Measurements from ENCODE around the gene TMCO4.

TMCO4 gene

DNA sequence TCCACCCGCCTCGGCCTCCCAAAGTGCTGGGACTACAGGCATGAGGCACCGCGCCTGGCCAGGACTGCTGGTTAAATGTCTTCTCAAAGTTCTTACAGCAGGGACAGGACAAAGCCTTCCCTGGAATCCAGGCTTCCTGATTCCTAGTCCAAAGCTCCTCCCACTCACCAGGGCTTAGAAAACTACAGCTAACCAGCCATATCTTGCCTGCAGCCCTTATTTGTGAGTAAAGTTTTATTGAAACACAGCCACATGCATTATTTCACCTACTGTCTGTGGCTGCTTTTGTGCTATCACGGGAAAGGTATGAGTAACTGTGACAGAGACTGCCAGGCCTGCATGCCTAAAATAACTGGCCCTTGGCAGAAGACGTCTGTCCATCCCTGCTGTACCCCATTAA is 24.4 kb downstream of the TMCO4 start:
- no peak for DNase-seq (ENCODE audit: low spot score)

DNA sequence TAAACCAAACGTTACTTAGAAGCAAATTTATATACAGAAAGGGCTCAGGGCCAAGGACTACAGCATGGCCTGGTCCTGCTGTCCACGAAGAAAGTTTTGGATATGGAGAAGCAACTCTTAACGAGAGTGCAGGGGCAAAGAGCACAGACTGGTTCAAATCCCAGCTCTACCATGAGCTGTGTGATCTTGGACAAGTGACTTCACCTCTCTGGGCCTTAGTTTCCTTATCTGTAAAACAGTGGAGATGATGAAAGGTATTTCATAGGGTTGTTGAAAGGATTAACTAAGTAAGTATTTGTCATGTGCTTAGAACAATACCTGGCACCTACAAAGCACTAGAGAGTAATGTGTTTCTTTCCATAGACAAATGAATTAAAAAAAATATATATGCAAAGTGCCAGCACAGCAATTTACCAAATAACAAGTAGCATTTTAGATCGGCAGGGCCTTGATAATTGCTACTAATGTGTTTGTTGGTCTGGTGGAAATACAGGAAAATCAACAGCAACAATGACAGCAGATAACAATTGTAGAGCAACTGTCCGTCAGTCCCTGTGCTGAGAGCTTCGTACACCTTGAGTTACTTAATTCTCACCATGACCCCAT is 25.4 kb downstream of the TMCO4 start:
- DNase-seq (ENCODE audit: low spot score) = no peak

DNA sequence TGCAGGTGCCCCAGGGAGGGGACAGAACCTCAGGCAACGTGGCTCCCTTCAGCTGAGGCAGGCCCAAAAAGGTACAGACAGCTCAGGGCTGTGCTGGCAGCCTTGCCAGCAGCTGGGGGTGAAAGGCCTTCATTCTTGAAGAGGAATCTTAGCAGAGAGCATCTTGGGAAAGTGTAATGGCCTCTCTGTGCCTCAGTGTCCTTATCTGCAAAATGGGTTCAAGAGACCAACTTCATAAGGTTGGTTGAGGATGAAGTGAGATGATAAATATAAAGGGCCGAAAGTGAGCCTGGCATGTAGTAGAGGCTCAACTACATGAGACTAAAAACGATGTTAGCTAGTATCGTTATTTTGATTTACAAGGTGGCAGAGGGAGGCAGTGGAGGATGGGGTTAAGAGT is 26.2 kb downstream of the TMCO4 start:
- DNase-seq (ENCODE audit: low spot score) = no peak

DNA sequence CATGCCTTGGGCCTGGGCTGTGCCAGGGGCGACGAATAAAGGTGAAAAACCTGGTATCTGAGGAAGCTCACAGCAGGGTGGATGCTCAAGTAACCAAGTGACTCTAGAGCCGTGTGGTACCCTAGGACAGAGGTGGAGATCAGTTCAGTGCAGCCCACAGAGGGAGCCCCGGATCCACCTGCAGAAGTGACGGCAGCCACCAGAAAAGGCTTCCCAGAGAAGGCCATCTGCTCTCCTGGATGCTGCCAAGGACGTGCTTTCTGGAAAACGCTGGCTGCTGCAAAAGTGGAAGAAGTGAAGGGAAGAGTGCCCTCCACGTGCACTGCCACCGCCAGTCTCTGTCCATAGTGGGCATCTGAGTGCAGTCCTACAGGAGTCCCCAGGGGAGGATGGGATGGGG is 27.7 kb downstream of the TMCO4 start:
- DNase-seq (ENCODE audit: low spot score) = peak; percentile 18

DNA sequence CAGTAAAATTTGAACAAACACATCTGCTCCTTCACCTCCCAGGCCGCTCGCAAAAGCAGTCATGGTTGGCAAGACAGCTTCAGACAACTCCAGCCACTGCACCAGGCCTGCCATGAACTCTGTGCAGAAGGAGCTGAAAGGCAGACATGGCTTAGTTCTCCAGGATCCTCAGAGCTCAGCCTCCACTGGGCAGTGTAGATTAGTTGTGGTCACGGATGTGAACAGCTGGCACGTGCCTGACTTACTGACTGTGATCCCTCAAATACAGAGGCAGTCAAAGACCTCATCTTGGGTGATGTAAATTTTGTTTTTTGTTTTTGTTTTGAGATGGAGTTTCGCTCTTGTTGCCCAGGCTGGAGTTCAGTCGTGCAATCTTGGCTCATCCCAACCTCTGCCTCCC is 28.4 kb downstream of the TMCO4 start:
- no peak for DNase-seq (ENCODE audit: low spot score)

DNA sequence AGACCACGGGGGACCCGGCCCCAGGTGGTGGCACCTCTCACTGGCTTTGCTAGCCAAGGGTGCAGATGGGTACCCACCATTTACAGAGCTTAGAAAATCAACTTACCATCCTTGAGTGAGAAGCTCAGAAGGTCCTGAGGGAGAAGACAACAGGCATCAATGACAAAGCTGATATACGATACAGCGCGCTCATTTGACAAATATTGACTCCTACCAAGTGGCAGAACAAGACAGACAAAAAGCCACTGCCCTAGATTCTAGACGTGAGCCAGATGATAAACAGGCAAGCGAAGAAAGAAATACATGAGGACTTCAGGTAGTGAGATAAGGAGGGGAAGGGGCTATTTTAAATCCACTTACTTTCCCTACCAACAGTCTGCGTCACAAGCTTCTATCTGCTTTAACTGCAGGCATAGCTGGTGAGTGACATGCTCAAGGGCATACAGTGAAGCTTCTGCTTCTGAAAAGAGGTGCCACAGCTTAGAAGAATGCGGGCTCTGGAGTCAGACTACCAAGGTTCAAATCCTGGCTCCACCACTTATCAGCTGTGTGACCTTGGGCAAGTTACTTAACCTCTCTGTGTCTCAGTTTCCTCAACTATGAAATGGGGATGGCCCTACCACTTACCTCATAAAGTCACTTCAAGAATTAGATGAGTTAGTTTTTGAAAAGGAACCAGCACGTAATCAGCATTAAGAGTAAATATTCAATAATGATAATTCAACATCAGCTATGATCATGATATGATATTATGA is 29.1 kb downstream of the TMCO4 start:
- no peak for DNase-seq (ENCODE audit: low spot score)

DNA sequence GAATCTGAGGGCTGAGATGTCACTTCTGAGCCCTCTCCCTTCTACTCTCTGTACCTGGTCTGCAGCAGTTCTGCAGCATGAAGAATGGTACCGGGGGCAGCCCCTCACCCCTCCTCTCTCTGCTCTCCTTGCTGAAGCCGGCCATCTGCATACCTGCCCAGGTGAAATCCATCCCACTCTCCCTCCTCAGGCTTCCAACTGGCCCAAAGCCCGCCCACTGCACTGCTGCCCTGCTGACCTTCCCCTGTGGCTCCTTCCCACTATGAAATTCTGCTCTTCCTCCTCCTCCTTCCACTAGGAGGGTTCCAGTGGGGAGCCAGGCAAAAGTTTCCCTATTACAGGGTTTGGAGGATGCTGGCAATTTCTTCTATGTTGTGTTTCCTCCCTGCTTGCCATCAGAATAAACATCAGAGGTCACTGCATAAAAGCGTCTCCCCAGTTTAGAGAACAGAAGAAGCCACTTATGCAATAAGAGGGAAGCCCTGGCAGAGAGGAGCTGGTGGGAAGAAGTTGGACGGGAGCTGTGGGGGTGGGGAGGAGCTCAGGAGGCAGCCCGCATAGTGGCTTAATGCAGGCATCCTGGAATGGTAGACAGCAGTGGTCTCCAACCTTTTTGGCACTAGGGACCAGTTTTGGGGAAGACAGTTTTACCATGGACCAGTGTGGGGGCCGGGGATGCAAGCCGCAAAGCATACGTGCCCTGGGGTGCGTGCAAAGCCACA is 30.3 kb downstream of the TMCO4 start:
- DNase-seq (ENCODE audit: low spot score) = no peak

DNA sequence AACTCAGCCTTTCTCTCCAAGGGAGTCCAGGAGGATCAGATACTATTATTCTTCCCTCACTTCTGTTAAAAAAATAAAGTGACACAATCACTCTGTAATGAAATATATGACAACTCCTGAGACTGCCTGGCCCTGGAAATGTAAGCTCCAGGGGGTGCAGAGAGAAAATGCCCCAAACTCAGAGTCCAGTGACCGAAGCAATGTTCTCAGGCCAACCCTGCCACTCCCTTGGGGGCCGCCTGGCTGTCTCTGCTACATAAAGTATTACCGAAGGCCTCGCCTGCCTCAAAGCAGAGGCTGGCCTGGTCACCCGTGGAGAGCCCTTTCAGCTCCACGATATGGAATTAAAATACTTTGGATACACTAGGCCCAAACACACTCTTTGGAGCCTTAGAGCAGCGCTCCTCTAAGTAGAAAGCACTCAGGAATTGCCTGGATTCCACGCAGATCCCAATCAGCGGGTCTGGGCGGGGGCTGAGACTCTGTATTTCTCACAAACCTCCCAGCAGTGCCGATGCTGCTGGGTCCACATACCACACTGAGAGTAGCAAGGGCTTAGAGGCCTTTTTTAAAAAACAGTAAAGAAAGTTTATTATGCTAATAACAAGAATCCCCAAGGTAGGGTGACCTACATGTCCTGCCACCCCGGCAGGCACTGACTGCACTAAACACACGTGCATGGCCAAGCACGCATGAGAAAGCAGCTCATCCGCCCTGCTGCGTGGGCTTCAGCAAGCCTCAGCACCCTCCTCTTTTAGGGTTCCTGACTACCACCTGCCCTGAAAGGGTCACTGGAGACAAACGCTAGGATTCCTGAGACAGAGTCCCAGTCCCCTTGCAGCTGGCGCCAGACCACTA is 31.1 kb downstream of the TMCO4 start:
- no peak for DNase-seq (ENCODE audit: low spot score)

DNA sequence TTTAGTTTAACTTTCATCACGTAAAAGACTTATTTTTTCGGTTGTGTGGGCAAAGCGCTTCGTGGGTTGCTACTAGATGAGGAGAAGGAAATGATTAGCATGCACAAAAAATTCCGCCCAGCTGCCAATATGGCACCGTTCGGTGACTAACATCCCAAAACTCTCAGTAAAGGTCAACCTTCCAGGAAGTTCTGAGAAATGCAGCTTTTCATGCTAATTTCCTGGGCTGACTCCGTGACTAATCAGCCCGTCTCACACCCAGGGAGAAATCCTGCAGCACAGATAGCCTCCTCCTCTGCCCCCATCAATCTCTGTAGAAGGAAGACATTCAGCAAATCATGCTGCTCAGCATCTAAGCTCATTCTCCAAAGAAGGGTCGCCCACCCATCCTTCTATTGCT is 34.1 kb downstream of the TMCO4 start:
- no peak for DNase-seq (ENCODE audit: low spot score)

DNA sequence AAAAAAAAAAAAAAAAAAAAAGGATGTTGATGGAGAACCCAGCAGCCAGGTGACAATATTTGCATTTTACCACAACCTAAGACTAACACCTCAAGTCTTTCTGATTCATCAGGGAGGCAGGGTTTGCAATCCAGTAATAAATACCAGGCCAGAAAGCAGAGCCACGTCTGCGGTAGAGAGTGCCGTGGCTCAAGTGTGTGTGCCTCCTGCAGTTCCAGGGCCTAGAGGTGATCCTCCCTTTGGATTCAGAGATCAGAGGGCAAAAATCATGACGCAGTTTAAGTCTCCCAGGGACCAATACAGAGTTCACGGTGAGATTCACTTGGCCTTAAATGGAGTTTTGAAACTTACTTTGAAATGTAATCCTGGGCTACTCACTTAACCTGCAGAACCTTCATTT is 34.9 kb downstream of the TMCO4 start:
- DNase-seq (ENCODE audit: low spot score) = no peak

DNA sequence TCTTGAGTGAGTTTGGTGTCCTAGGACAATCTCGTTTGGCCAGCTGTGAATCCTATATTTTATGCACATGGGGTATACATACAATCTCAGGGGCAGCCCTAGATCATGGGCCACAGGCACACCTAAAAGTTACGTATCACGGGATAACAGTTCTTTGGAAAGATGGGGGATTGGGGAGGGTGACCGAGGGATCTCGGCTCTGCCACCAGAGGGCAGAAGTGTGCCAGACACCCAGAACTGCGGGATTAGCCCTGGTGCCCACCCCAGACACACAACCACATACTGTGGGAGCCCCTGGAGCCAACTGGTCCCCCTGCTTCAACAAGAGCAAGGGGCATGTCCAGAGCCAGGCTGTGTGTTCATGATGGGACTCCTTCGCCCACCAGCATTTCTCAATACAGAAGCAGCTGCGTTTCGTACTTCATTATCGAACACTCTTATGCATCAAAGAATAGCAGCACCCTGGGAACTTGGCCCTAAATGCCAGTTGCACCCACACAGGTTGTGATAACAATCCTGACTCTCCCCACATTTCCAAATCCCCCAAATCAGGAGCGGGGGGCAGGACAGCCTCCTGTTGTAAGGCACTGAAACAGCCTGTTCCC is 37.4 kb downstream of the TMCO4 start:
- peak; percentile 8 for DNase-seq (ENCODE audit: low spot score)

DNA sequence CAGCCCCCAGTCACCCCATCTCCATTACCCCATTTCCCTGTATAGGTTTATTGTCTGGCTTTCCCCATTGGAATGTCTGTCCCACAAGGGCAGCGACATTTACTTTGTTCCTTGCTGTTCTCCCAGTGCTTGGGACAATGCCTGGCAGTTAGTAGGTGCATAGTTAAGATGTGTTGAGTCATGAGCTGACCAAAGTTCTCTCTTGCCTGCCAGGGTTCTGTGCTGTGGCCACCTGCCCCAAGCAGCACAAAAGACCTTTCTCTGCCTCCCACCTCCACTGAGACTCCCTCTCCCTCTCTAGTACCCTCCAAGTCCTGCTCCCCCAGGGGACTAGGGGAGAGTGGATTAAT is 40.0 kb downstream of the TMCO4 start:
- no peak for DNase-seq (ENCODE audit: low spot score)

DNA sequence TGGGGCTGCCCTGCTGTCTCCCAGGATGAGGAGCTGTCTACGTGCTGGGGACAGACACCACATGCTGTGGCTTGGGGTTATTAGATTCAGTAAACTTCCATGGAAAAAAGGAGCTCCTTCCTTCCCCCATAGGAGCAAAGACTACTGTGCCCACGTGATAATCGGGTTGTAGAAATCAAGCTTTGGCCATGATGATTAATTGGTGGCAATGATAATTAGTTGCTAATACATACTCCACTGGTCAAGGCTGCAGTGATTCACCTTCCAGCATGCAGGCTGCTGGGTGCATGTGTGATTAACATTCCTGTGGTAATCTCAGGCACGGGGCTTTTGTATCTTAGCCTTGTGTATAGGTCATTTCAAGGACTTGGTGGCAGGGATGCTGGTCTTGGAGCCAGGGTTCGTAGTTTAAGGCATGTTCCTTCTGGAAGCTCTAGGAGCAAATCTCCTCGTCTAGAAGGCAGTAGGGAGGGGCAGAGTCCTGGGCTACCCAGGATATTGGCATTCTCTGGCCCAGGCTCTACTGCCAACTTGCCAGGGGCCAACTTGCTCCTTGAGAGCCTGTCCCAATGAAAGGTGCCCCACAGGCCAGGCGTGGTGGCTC is 41.4 kb downstream of the TMCO4 start:
- no peak for DNase-seq (ENCODE audit: low spot score)

DNA sequence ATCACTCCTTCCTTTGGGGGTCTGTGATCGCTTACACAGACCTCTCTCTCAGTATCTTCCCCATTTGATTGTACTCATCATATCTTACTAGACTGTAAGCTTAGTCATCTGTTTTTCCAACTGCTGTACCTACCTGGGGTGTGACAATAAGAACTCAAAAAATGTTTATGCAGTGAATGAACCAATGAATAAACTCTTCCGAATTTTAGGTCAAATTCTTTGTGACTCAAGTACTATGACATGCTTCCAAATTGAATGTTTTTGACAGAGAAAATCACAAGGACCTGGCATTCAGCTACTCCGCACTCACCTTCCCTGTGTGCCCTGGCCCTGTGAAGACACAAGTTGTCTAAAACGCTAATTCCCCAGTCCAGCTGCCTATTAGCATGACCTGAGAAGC is 42.1 kb downstream of the TMCO4 start:
- no peak for DNase-seq (ENCODE audit: low spot score)

DNA sequence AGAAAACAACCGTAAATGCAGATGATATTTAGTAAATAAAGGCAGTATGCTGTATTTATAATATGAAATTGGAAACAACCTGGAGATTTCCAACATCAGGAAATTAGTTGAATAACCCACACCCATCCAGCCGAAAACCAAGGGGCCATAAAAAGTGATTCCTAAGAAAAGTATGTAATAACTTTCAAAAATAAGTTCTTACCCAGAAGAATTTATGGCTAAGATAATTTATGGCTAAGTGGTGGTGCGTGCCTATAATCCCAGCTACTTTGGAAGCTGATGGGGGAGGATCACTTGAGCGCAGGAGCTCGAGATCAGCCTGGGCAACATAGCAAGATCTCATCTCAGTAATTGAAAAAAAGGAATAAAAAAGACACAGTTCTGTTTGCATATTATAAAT is 43.2 kb downstream of the TMCO4 start:
- DNase-seq (ENCODE audit: low spot score) = no peak

DNA sequence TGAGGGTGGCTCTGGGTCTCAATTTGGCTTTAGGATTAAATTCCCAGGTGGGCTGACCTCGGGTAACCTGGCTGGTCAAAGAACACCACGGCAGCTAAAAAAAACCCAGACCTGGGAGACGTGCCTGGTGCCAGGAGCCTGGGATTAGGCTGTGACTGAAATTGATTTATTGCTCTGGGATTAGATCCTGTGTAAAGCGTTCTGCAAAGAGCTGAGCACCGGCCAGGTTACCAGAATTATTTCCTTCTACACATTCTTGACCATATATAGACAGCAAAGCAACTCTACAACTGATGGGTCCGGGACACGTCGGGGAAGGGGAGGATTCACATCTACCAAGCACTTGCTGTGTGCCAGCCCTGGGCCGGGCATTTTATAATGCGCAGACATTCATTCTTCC is 45.2 kb downstream of the TMCO4 start:
- DNase-seq (ENCODE audit: low spot score) = no peak

DNA sequence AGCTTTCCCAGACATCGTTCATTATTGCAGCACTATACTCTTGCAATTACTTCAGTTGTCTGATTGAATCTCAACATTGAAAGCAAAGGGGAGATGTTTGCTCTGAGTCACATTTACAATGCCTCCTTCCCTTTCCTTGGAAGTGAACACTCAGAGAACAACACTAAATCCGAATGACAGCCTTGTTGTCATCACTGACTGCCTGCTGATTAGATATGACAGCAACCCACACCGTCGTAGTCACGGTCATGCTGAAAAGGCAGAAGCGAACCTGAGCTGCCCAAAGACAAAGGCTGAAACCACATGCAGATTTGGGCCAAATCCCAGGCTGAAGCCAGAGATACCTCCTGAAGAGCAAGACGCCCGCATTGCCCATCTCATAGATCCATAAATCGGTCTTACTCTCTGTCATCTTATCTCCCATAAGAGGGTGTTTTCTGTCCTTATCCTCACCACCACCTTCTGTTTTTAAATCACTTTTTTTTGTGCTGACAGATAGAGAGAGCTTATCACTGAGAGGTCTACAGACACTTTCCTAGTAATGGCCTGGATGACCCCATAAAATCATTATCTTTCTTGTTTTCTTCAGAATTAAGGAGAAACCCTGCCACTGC is 47.5 kb downstream of the TMCO4 start:
- DNase-seq (ENCODE audit: low spot score) = no peak

DNA sequence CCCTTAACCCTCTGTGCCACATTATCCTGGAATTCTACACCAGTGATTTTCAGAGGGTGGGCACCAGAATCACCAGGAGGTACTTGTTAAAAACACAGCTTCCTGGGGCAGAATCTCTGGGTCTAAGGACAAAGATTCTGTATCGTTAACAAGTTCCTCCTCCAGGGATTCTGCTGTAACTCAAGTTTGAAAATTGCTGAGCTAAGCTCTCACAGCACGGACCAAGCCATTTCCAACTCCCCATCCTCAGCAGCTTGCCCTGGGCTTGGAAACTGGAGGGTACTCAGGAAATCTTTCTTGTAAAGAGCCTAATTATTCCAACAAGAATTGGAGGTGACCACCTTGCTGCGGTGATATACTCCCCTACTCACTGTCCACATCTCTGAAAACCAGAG is 48.8 kb downstream of the TMCO4 start:
- DNase-seq (ENCODE audit: low spot score) = no peak

DNA sequence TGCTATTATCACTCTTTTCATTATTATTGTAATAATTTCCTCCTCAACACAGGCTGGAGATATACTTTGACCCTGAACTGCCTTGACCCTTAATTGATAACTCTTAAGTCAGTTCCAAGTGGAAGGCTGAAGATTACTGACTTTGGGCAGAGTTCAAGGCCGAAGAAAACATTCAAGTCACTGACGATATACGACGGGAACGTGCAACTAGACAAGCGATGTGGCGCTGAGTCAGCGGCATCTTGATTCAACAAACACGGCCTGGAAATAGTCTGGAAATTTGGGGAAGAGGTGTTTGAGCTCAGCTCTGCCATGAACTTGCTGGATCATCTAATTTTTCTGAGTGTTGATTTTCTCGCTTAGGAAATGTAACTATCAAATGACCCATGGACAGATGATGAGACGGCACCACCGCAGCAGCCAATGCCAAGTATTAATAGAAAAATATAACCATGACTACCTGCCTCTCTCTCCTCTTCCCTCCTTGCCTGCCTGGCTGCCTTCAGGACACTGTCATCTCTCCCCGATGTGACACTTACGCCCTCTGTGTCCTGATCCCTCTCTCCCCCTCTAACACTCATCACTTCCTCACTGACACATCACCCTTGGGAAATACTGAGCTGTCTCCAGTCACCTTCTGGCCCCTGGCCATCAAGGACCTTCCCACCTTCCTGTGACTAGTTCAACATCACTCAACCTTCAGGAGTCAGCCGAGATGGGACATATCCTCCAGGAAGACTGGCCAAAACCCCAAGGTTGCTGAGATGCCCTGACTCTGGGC is 49.4 kb downstream of the TMCO4 start:
- no peak for DNase-seq (ENCODE audit: low spot score)

DNA sequence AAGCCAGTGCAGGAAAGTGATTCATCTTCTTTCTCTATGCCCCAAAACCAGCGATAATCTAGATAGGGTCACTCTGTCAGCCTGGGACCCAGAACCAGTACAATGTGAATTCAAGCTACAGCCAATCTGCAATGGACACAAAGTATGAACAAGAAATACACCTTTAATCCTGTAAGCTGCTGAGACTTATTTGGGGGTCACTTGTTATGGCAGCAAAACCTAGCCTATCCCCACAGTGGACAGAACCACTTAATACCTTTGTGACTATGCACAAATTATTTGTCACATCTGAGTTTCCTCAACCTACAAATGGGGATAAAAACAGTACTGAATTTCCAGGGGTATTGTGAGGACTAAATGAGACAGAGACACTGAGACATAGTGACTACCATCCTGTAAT is 50.0 kb downstream of the TMCO4 start:
- no peak for DNase-seq (ENCODE audit: low spot score)

DNA sequence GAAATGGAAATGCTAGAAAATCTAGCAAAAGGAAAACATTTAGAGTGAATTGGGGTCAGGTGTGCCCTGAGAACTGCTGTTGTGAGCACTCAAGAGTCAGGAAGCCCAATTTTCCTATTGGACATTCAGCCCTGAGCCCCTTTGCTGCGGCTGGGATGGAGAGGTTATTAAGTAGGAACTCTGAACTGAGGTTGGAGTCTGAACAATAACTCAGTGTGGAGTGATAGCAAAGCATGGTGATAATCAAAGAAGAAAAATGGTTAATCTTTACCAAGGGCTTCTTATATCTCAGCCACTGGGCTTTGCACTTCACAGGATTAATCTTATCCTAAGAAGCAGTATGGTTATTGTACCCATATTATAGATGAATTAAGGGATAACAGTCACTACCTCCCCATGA is 52.0 kb downstream of the TMCO4 start:
- DNase-seq (ENCODE audit: low spot score) = no peak

All from Ammon's horn (tissue), 1 donor.